ENCODE results near the gene C1orf74. TPM values are rescaled to one million over a fixed set of nuclear protein-coding genes. Genes with fewer than 3 reads are reported as not detected.
"Not testable (repeated sequence)": the region's sequence is repeated elsewhere in the genome, so short reads cannot be mapped to it uniquely, and the experiment has no call there.

The C1orf74 gene
- total RNA-seq, 2 donors from 2014 or later, result 5.0 to 6.8 TPM

GRCh38 chr1:209802780-209803152 is 18.4 kb upstream of the C1orf74 start:
- WGBS, result 72% methylated on average over 4 of the region's 4 CpGs
- Histone ChIP-seq H3K36me3 (no peaks in the 10 kb centered on the region), H3K27ac (peak overlapping the region; percentile 92 to 96), H3K9me3 (no peaks in the 10 kb centered on the region), H3K4me1 (replicated peaks) (peaks cover 4% of the 10 kb centered on the region), H3K4me3 (peak overlapping the region; percentile 1 to 51), H3K27me3 (replicated peaks; ENCODE audit: insufficient read depth) (no peaks in the 10 kb centered on the region)
- no peak for DNase-seq (ENCODE audit: low spot score)
- intact Hi-C loops (cut with DNase I), result no loop called here
- TF ChIP-seq POLR2A (IDR thresholded peaks at IDR 0.05) (no peak), POLR2AphosphoS5 (IDR thresholded peaks at IDR 0.05) (no peak), CTCF (IDR thresholded peaks at IDR 0.05) (no peak)

GRCh38 chr1:209802117-209802779 is 17.9 kb upstream of the C1orf74 start:
- Histone ChIP-seq H3K9me3 (no peaks in the 10 kb centered on the region), H3K27ac (peak overlapping the region; percentile 92 to 96), H3K4me1 (replicated peaks) (peaks cover 4% of the 10 kb centered on the region), H3K4me3 (peak overlapping the region in 1 of 2 donors; percentile 51), H3K36me3 (no peaks in the 10 kb centered on the region), H3K27me3 (replicated peaks; ENCODE audit: insufficient read depth) (no peaks in the 10 kb centered on the region)
- intact Hi-C loops (cut with DNase I), result no loop called here
- 43% methylated on average over 4 of the region's 4 CpGs for WGBS
- DNase-seq (ENCODE audit: low spot score), result peak; percentile 76
- no peak for TF ChIP-seq POLR2A (IDR thresholded peaks at IDR 0.05)
- no peak for TF ChIP-seq CTCF (IDR thresholded peaks at IDR 0.05)
- TF ChIP-seq POLR2AphosphoS5 (IDR thresholded peaks at IDR 0.05), result peak; percentile 84

GRCh38 chr1:209800984-209801834 is 16.9 kb upstream of the C1orf74 start:
- 27% methylated on average over 5 of the region's 5 CpGs for WGBS
- Histone ChIP-seq H3K27me3 (replicated peaks; ENCODE audit: insufficient read depth) (no peaks in the 10 kb centered on the region), H3K36me3 (peaks cover 0 to under 1% of the 10 kb centered on the region in 2 donors), H3K4me3 (peak overlapping the region in 1 of 2 donors; percentile 51), H3K27ac (peak overlapping the region; percentile 92 to 96), H3K4me1 (replicated peaks) (peaks cover 4% of the 10 kb centered on the region), H3K9me3 (no peaks in the 10 kb centered on the region)
- intact Hi-C loops (cut with DNase I), result no loop called here
- TF ChIP-seq CTCF (IDR thresholded peaks at IDR 0.05), result no peak
- no peak for TF ChIP-seq POLR2AphosphoS5 (IDR thresholded peaks at IDR 0.05)
- TF ChIP-seq POLR2A (IDR thresholded peaks at IDR 0.05), result no peak
- DNase-seq (ENCODE audit: low spot score), result no peak

GRCh38 chr1:209797978-209798639 is 13.8 kb upstream of the C1orf74 start:
- H3K4me3 ChIP-seq, result no peak overlapping the region
- H3K27ac ChIP-seq, result peak overlapping the region; percentile 28 to 54
- WGBS, result 60% methylated on average over 9 of the region's 9 CpGs
- no peak for TF ChIP-seq POLR2A (IDR thresholded peaks at IDR 0.05)
- no peak for TF ChIP-seq CTCF (IDR thresholded peaks at IDR 0.05)
- TF ChIP-seq POLR2AphosphoS5 (IDR thresholded peaks at IDR 0.05), result no peak
- no peaks in the 10 kb centered on the region for H3K9me3 ChIP-seq
- intact Hi-C loops (cut with DNase I), result no loop called here
- H3K27me3 ChIP-seq (replicated peaks; ENCODE audit: insufficient read depth), result no peaks in the 10 kb centered on the region
- peaks cover 0 to 4% of the 10 kb centered on the region in 2 donors for H3K36me3 ChIP-seq
- peak; percentile 29 for DNase-seq (ENCODE audit: low spot score)
- peaks cover 4% of the 10 kb centered on the region for H3K4me1 ChIP-seq (replicated peaks)

GRCh38 chr1:209793711-209794110 is 9.4 kb upstream of the C1orf74 start:
- H3K27me3 ChIP-seq (replicated peaks; ENCODE audit: insufficient read depth); H3K36me3 ChIP-seq; DNase-seq (ENCODE audit: low spot score); intact Hi-C loops (cut with DNase I); H3K27ac ChIP-seq; H3K4me3 ChIP-seq; H3K9me3 ChIP-seq; H3K4me1 ChIP-seq (replicated peaks): not testable (repeated sequence)
- 93% methylated on average over 3 of the region's 3 CpGs for WGBS

Measured in prostate gland (tissue), 2 donors.